ENCODE data around the gene SGTB. TPM values are rescaled to one million over a fixed set of nuclear protein-coding genes. Genes with fewer than 3 reads are reported as not detected.

SGTB gene
- total RNA-seq, 6 experiments from 2014 or later, result 1.9 to 5.0 (median 3.9) TPM

GRCh38 chr5:65718576-65719310 lies 3.2 kb downstream of the SGTB start:
- no peak for TF ChIP-seq POLR2A (IDR thresholded peaks at IDR 0.05)

GRCh38 chr5:65708145-65708544 lies 13.8 kb downstream of the SGTB start:
- intact Hi-C loops (cut with DNase I), result no loop called here
- Histone ChIP-seq H3K27me3 (no peaks in the 10 kb centered on the region), H3K4me1 (no peaks in the 10 kb centered on the region), H3K27ac (no peak overlapping the region), H3K4me3 (no peak overlapping the region), H3K9me3 (no peaks in the 10 kb centered on the region), H3K36me3 (no peaks in the 10 kb centered on the region)
- WGBS (ENCODE audit: insufficient coverage, low coverage, low lambda C conversion rate, missing lambda C conversion rate), result 82% methylated on average over 4 of the region's 4 CpGs
- no peak for ATAC-seq
- TF ChIP-seq CTCF (IDR thresholded peaks at IDR 0.05) (no peak), POLR2A (IDR thresholded peaks at IDR 0.05) (no peak)
- DNase-seq, result no peak

More at GRCh38 chr5:65718576-65719310, 3.2 kb downstream of the SGTB start:
- H3K27me3 ChIP-seq, result no peaks in the 10 kb centered on the region
- H3K9me3 ChIP-seq, result no peaks in the 10 kb centered on the region
- peaks cover 0 to 11% (median 0%) of the 10 kb centered on the region in 4 donors for H3K4me1 ChIP-seq
- H3K36me3 ChIP-seq, result no peaks in the 10 kb centered on the region
- no peak overlapping the region for H3K4me3 ChIP-seq
- intact Hi-C loops (cut with DNase I), result no loop called here
- DNase-seq (no peak), ATAC-seq (no peak)
- H3K27ac ChIP-seq, result no peak overlapping the region

GRCh38 chr5:65707663-65708062 lies 14.2 kb downstream of the SGTB start:
- TF ChIP-seq POLR2A (IDR thresholded peaks at IDR 0.05) (no peak), CTCF (IDR thresholded peaks at IDR 0.05) (no peak)
- DNase-seq (no peak), ATAC-seq (no peak)
- no peaks in the 10 kb centered on the region for H3K4me1 ChIP-seq
- 93% methylated on average over 4 of the region's 4 CpGs for WGBS (ENCODE audit: insufficient coverage, low coverage, low lambda C conversion rate, missing lambda C conversion rate)
- no peak overlapping the region for H3K27ac ChIP-seq
- H3K36me3 ChIP-seq, result no peaks in the 10 kb centered on the region
- H3K9me3 ChIP-seq, result no peaks in the 10 kb centered on the region
- no peak overlapping the region for H3K4me3 ChIP-seq
- intact Hi-C loops (cut with DNase I), result no loop called here
- no peaks in the 10 kb centered on the region for H3K27me3 ChIP-seq

GRCh38 chr5:65704621-65705239 lies 17.2 kb downstream of the SGTB start:
- DNase-seq (no peak), ATAC-seq (no peak)
- Histone ChIP-seq H3K36me3 (no peaks in the 10 kb centered on the region), H3K27ac (no peak overlapping the region), H3K9me3 (no peaks in the 10 kb centered on the region), H3K4me3 (no peak overlapping the region), H3K4me1 (no peaks in the 10 kb centered on the region), H3K27me3 (no peaks in the 10 kb centered on the region)
- no peak for TF ChIP-seq CTCF (IDR thresholded peaks at IDR 0.05)
- TF ChIP-seq POLR2A (IDR thresholded peaks at IDR 0.05), result no peak
- whole genome bisulfite sequencing (ENCODE audit: insufficient coverage, low coverage, low lambda C conversion rate, missing lambda C conversion rate), result 96% methylated on average over 2 of the region's 2 CpGs
- intact Hi-C loops (cut with DNase I), result no loop called here

- DNase-seq (no peak), ATAC-seq (no peak)
- no peak overlapping the region for H3K4me3 ChIP-seq
- no peaks in the 10 kb centered on the region for H3K36me3 ChIP-seq
- H3K27me3 ChIP-seq, result no peaks in the 10 kb centered on the region
- no peak overlapping the region for H3K27ac ChIP-seq
- H3K9me3 ChIP-seq, result no peaks in the 10 kb centered on the region
- WGBS (ENCODE audit: insufficient coverage, low coverage, low lambda C conversion rate, missing lambda C conversion rate), result 72% methylated on average over 3 of the region's 3 CpGs
- no peaks in the 10 kb centered on the region for H3K4me1 ChIP-seq
- no peak for TF ChIP-seq POLR2A (IDR thresholded peaks at IDR 0.05)
- TF ChIP-seq CTCF (IDR thresholded peaks at IDR 0.05), result no peak
- intact Hi-C loops (cut with DNase I), result no loop called here
These were observed 19.9 kb downstream of the SGTB start for GRCh38 chr5:65702036-65702435.

All from right lobe of liver (tissue), 6 donors.